ENCODE data around the gene NFX1. TPM values are rescaled to one million over a fixed set of nuclear protein-coding genes. Genes with fewer than 3 reads are reported as not detected.
A peak's percentile ranks its signal among the peaks of the same experiment; 100 is the strongest.

Gene NFX1
- total and polyA plus RNA-seq, 9 of the 15 experiments (the other 6 are each of a cell fraction or from before 2014, with no cell fraction given), result 8.8 to 38.9 (median 26.8) TPM

DNA sequence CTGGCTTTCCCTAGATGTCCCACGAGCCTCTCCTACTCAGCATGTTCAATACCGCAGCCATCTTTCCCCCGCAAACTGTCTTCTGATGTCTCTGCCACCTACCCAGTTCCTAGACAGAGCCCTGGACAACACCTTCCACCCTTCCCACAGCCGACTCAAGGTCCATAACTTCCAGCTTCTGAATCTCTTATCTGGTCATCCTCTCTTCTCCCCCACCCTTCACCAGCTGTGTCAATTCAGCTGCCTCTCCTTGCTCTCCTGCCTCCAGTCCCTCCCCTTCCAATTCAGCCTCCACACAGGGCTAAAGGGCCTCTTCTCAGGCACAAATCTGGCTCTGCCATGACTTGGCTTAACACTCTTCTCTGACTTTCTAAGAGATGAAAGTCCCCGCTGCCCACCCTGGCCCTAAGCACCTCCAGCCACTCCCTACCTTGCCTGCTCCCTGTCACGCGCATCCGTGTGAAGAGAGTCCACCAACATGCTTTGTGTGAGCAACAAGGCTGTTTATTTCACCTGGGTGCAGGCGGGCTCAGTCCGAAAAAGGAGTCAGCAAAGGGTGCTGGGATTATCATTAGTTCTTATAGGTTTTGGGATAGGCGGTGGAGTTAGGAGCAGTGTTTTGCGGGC, 86.9 kb downstream of the NFX1 start:
- Histone ChIP-seq H3K4me1 (replicated peaks in 1 of 2; ENCODE audit: control insufficient read depth in 2 of 2, insufficient read depth in 2 of 2, low read length in 2 of 2) (peaks cover 23 to 27% of the 10 kb centered on the region in 2 experiments), H3K4me3 (no peak overlapping the region), H3K4me2 (ENCODE audit: insufficient read depth, low read length) (no peak overlapping the region), H3K9me3 (replicated peaks; ENCODE audit: control insufficient read depth, insufficient read depth, low read depth, low read length) (no peaks in the 10 kb centered on the region), H4K20me1 (replicated peaks; ENCODE audit: control insufficient read depth, insufficient read depth, low read length) (no peaks in the 10 kb centered on the region), H3K27me3 (ENCODE audit: control insufficient read depth in 2 of 2, insufficient read depth in 2 of 2, low read length in 2 of 2) (no peaks in the 10 kb centered on the region), H3K27ac (ENCODE audit: extremely low read depth, low read depth, low read length) (no peak overlapping the region), H3K9me1 (ENCODE audit: control insufficient read depth, insufficient read depth, low read length) (no peaks in the 10 kb centered on the region), H3K9ac (ENCODE audit: insufficient read depth in 1 of 2, low read depth in 2 of 2, low read length in 2 of 2) (no peak overlapping the region; a peak in 1 of 4 replicates), H3K79me2 (ENCODE audit: control insufficient read depth, insufficient read depth, low read length) (no peaks in the 10 kb centered on the region), H3K36me3 (ENCODE audit: control insufficient read depth, insufficient read depth, low read length) (no peaks in the 10 kb centered on the region; the same call in 2 of the 3 replicates), H2AFZ (ENCODE audit: low read depth, low read length) (no peak overlapping the region)
- DNase-seq (ENCODE audit: extremely low read depth in 1 of 4, low spot score in 3 of 4), result peak; percentile 23 to 43 (median 29)
- no peak for FAIRE-seq
- ATAC-seq, result peak; percentile 4; the same call in 1 of the 3 replicates
- POLR2A ChIA-PET, result interaction anchor here (0.7 kb wide), 1 partner anchor 12 kb away, joined by 5 read pairs; no protein-coding TSS in a partner anchor
- no TSS peak for BruUV-seq (replicated peaks)
- intact Hi-C loops (cut with micrococcal nuclease) (no loop called here), in situ Hi-C loops (cut with MboI) (no loop called here)
- CTCF ChIA-PET (ENCODE audit: low intra/inter-chr PET ratio), result interaction anchor here (0.5 kb wide), 1 partner anchor 26 kb away, joined by 6 read pairs; no protein-coding TSS in a partner anchor
- 81% methylated on average over 10 of the region's 12 CpGs for WGBS (ENCODE audit: insufficient coverage, low coverage, missing lambda C conversion rate)
- TF ChIP-seq MNT (conservative IDR thresholded peaks at IDR 0.05), result no peak
- 0 out of 2 replicates have a peak, but pooled peaks have one; percentile 33 for TF ChIP-seq MTA2 (IDR thresholded peaks at IDR 0.05; ENCODE audit: low read depth)
- no peak for TF ChIP-seq ZNF395 (CRISPR knock-in tag; IDR thresholded peaks at IDR 0.05)
- no peak for TF ChIP-seq CREB1 (IDR thresholded peaks at IDR 0.05)
- TF ChIP-seq CREB1 (CRISPR knock-in tag; IDR thresholded peaks at IDR 0.05), result no peak
- TF ChIP-seq RCOR1 (IDR thresholded peaks at IDR 0.05; ENCODE audit: borderline replicate concordance in 1 of 2, low read depth in 2 of 2, low read length in 2 of 2), result 0 out of 4 replicates have a peak, but pooled peaks of 1 of the 2 experiments have one; percentile 30
- 0 out of 2 replicates have a peak, but pooled peaks have one; percentile 21 for TF ChIP-seq NFIC (IDR thresholded peaks at IDR 0.05)
- peak; percentile 80 to 96 for TF ChIP-seq FOXA3 (CRISPR knock-in tag; conservative IDR thresholded peaks at IDR 0.05 in 1 of 2, IDR thresholded peaks at IDR 0.05 in 1 of 2)
- TF ChIP-seq ZNF398 (CRISPR knock-in tag; IDR thresholded peaks at IDR 0.05), result no peak
- no peak for TF ChIP-seq ARID3A (IDR thresholded peaks at IDR 0.05; ENCODE audit: borderline replicate concordance, low read depth, low read length)
- peak; percentile 16; the same call in 1 of the 2 replicates for TF ChIP-seq SMARCA4 (IDR thresholded peaks at IDR 0.05)
- peak; percentile 73 for TF ChIP-seq CBFA2T2 (conservative IDR thresholded peaks at IDR 0.05)
- TF ChIP-seq NCOA6 (IDR thresholded peaks at IDR 0.05), result no peak
- 0 out of 2 replicates have a peak, but pooled peaks have one; percentile 11 for TF ChIP-seq PKNOX1 (IDR thresholded peaks at IDR 0.05)

All from K562 (cell line).